Neural progenitor cell (in vitro differentiated cells): ENCODE measurements around the gene BCL6B. TPM values are rescaled to one million over a fixed set of nuclear protein-coding genes. Genes with fewer than 3 reads are reported as not detected.

Source experiments
- DNase-seq: peaks from one replicate; pipeline ENCODE4 v3.0.0-alpha.2; 2016; ENCODE audit warnings: low spot score
- H2AFZ ChIP-seq: fragments of 200-600 bp; sonication (generic); replicated peaks from 2 replicates; pipeline ENCODE4 v1.6.1; 2016; ENCODE audit warnings: antibody characterized with exemption
- H3F3A ChIP-seq: fragments of 200-600 bp; sonication (generic); 2 replicates; pipeline ENCODE4 v1.6.1; 2016; ENCODE audit warnings: antibody characterized with exemption, low read depth
- H3K27ac ChIP-seq: fragments of 200-600 bp; sonication (generic); 2 replicates; pipeline ENCODE4 v1.5.1; 2016; ENCODE audit warnings: mild to moderate bottlenecking
- H3K27me3 ChIP-seq: fragments of 200-600 bp; sonication (generic); 2 replicates; pipeline ENCODE4 v1.6.1; 2016; ENCODE audit warnings: mild to moderate bottlenecking, moderate library complexity
- H3K36me3 ChIP-seq: fragments of 200-600 bp; sonication (generic); 2 replicates; pipeline ENCODE4 v1.5.1; 2016
- H3K4me1 ChIP-seq: fragments of 200-600 bp; sonication (generic); 2 replicates; pipeline ENCODE4 v1.6.1; 2016; ENCODE audit warnings: mixed run types
- H3K4me2 ChIP-seq: fragments of 200-600 bp; sonication (generic); 2 replicates; pipeline ENCODE4 v1.6.1; 2016
- H3K4me3 ChIP-seq: fragments of 200-600 bp; sonication (generic); 2 replicates; pipeline ENCODE4 v1.5.1; 2016
- H3K79me2 ChIP-seq: fragments of 200-600 bp; sonication (generic); 2 replicates; pipeline ENCODE4 v1.6.1; 2016; ENCODE audit warnings: low read depth
- H3K9ac ChIP-seq: fragments of 200-600 bp; sonication (generic); 2 replicates; pipeline ENCODE4 v1.6.1; 2016
- H3K9me3 ChIP-seq: fragments of 200-600 bp; sonication (generic); 2 replicates; pipeline ENCODE4 v1.5.1; 2016; ENCODE audit warnings: low read depth
- H4K20me1 ChIP-seq: fragments of 200-600 bp; sonication (generic); 2 replicates; pipeline ENCODE4 v1.6.1; 2016; ENCODE audit warnings: low read depth
- H3K27ac Mint-ChIP-seq: 3 replicates; pipeline ENCODE4 v1.8.0; 2021; ENCODE audit warnings: mixed read lengths
- H3K27me3 Mint-ChIP-seq: 2 replicates; pipeline ENCODE4 v1.8.0; 2022; ENCODE audit warnings: low read depth, mild to moderate bottlenecking, inconsistent platforms, moderate library complexity, mixed read lengths; ENCODE audit not compliant: insufficient read depth
- H3K36me3 Mint-ChIP-seq: 3 replicates; pipeline ENCODE4 v1.8.0; 2021; ENCODE audit warnings: mixed read lengths
- H3K4me1 Mint-ChIP-seq: 3 replicates; pipeline ENCODE4 v1.8.0; 2021; ENCODE audit warnings: mixed read lengths
- H3K4me3 Mint-ChIP-seq: 3 replicates; pipeline ENCODE4 v1.8.0; 2021; ENCODE audit warnings: mild to moderate bottlenecking, moderate library complexity, mixed read lengths
- H3K9me3 Mint-ChIP-seq: 3 replicates; pipeline ENCODE4 v1.8.0; 2020; ENCODE audit warnings: mixed read lengths
- CTCF ChIP-seq: fragments of 200-600 bp; sonication (generic); IDR thresholded peaks from 2 replicates; pipeline ENCODE4 v1.5.1; 2017; ENCODE audit warnings: antibody characterized with exemption, mild to moderate bottlenecking
- EZH2 ChIP-seq: fragments of 200-600 bp; sonication (generic); IDR thresholded peaks from 2 replicates; pipeline ENCODE4 v1.6.1; 2017; ENCODE audit warnings: antibody characterized with exemption, mild to moderate bottlenecking, moderate library complexity
- EZH2phosphoT487 ChIP-seq: fragments of 200-600 bp; sonication (generic); IDR thresholded peaks from 2 replicates; pipeline ENCODE4 v1.6.1; 2017; ENCODE audit warnings: antibody characterized with exemption
- total RNA-seq: library from RNA; depleted of rRNA; stranded (reverse); fragments of >200 nt; gene quantifications from 2 replicates; pipeline ENCODE4 v1.2.3, GENCODE V29; 2015; ENCODE audit warnings: low replicate concordance

Gene BCL6B
- total RNA-seq, 1 donor from 2014 or later: 3.8 TPM

- H3K9me3 Mint-ChIP-seq: peaks cover 27% of the 10 kb centered on the region
- Histone ChIP-seq H3K9me3 (no peaks in the 10 kb centered on the region), H3K4me2 (no peak overlapping the region), H3F3A (no peaks in the 10 kb centered on the region), H2AFZ (no peak overlapping the region), H3K79me2 (no peaks in the 10 kb centered on the region), H3K9ac (no peak overlapping the region), H3K27ac (no peak overlapping the region), H4K20me1 (no peaks in the 10 kb centered on the region), H3K4me1 (no peaks in the 10 kb centered on the region), H3K36me3 (no peaks in the 10 kb centered on the region), H3K4me3 (no peak overlapping the region), H3K27me3 (no peaks in the 10 kb centered on the region)
- H3K4me1 Mint-ChIP-seq: no peaks in the 10 kb centered on the region
- H3K4me3 Mint-ChIP-seq: no peak overlapping the region
- no peak for TF ChIP-seq EZH2phosphoT487
- TF ChIP-seq CTCF: no peak
- TF ChIP-seq EZH2: no peak
- DNase-seq: no peak
- no peak overlapping the region for H3K27ac Mint-ChIP-seq
- H3K27me3 Mint-ChIP-seq: peaks cover 11% of the 10 kb centered on the region
- H3K36me3 Mint-ChIP-seq: peaks cover 5% of the 10 kb centered on the region
Observed at GRCh38 chr17:7070712-7071111, 47.9 kb downstream of the BCL6B start.

- no peak overlapping the region for H3K27ac Mint-ChIP-seq
- H3K9me3 ChIP-seq: no peaks in the 10 kb centered on the region
- H3K27me3 ChIP-seq: no peaks in the 10 kb centered on the region
- no peak overlapping the region for H3K9ac ChIP-seq
- no peaks in the 10 kb centered on the region for H3F3A ChIP-seq
- H3K27me3 Mint-ChIP-seq: peaks cover 14% of the 10 kb centered on the region
- H3K9me3 Mint-ChIP-seq: peaks cover 23% of the 10 kb centered on the region
- no peak for DNase-seq
- H3K4me2 ChIP-seq: no peak overlapping the region
- H3K36me3 ChIP-seq: no peaks in the 10 kb centered on the region
- TF ChIP-seq EZH2phosphoT487 (no peak), EZH2 (no peak), CTCF (no peak)
- no peaks in the 10 kb centered on the region for H3K79me2 ChIP-seq
- H2AFZ ChIP-seq: no peak overlapping the region
- H3K27ac ChIP-seq: no peak overlapping the region
- no peaks in the 10 kb centered on the region for H3K4me1 Mint-ChIP-seq
- H3K4me3 Mint-ChIP-seq: no peak overlapping the region
- peaks cover 5% of the 10 kb centered on the region for H3K36me3 Mint-ChIP-seq
- no peak overlapping the region for H3K4me3 ChIP-seq
- H3K4me1 ChIP-seq: no peaks in the 10 kb centered on the region
- H4K20me1 ChIP-seq: no peaks in the 10 kb centered on the region
Observed at GRCh38 chr17:7072406-7072805, 49.6 kb downstream of the BCL6B start.

GRCh38 chr17:7074931-7075330 is 52.1 kb downstream of the BCL6B start:
- no peak overlapping the region for H3K4me3 ChIP-seq
- no peaks in the 10 kb centered on the region for H3F3A ChIP-seq
- peaks cover 26% of the 10 kb centered on the region for H3K27me3 Mint-ChIP-seq
- no peaks in the 10 kb centered on the region for H3K4me1 ChIP-seq
- H3K9me3 ChIP-seq: no peaks in the 10 kb centered on the region
- no peaks in the 10 kb centered on the region for H3K79me2 ChIP-seq
- no peaks in the 10 kb centered on the region for H3K27me3 ChIP-seq
- no peaks in the 10 kb centered on the region for H3K36me3 ChIP-seq
- no peak overlapping the region for H3K9ac ChIP-seq
- H3K4me1 Mint-ChIP-seq: no peaks in the 10 kb centered on the region
- H3K27ac Mint-ChIP-seq: no peak overlapping the region
- no peak overlapping the region for H3K4me3 Mint-ChIP-seq
- peaks cover 10% of the 10 kb centered on the region for H3K9me3 Mint-ChIP-seq
- no peak overlapping the region for H2AFZ ChIP-seq
- TF ChIP-seq EZH2phosphoT487: no peak
- TF ChIP-seq EZH2: no peak
- TF ChIP-seq CTCF: no peak
- no peak overlapping the region for H3K4me2 ChIP-seq
- H3K36me3 Mint-ChIP-seq: no peaks in the 10 kb centered on the region
- no peak overlapping the region for H3K27ac ChIP-seq
- no peak for DNase-seq
- no peaks in the 10 kb centered on the region for H4K20me1 ChIP-seq
